Dedifferentiated amniotic fluid mesenchymal stem cell (primary cell): ENCODE data around the gene TUSC2.
"Not testable (repeated sequence)": the region's sequence is repeated elsewhere in the genome, so short reads cannot be mapped to it uniquely, and the experiment has no call there.

Source experiments
- DNase-seq: peaks from one replicate; pipeline ENCODE4 v3.0.0-alpha.2; 2016; ENCODE audit errors: extremely low spot score

Gene TUSC2

DNA sequence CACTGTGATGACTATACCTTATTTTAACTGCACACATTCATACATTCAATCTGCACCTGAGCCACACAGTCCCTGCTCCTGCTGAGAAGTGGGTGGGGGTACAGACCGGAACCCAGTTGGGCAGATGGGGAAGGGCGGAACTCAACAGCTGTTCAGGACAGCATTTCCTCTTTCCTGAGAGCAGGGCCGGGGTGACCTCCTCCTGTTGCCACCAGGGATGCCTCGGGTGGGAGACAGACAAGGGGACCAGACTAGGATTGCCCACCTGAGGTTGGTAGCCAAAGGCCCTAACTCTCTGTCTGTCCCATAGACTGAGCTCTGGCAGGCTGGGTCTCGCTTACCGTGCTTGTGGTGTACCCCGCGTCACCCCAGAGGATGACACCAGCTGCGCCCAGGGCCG is 9.4 kb downstream of the TUSC2 start:
- no peak for DNase-seq

DNA sequence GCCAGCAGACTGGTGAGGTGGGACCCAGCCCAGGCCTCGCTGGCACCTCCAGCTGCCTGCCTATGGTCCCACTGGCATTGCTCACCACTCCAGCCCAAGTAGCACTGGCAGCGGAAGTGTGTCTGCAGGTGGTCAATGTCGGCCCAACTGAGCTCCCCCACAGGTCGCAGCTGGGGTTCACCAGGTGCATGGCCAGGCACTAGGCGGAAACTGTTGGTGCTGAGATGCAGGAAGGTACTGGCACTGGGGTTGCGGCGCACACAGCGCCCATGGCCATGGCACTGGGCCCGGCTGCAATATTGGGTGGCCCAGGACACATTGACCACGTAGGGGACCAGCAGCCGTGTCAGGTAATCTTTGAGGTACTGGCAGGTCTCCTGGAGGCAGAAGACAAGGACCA is 9.9 kb downstream of the TUSC2 start:
- no peak for DNase-seq

DNA sequence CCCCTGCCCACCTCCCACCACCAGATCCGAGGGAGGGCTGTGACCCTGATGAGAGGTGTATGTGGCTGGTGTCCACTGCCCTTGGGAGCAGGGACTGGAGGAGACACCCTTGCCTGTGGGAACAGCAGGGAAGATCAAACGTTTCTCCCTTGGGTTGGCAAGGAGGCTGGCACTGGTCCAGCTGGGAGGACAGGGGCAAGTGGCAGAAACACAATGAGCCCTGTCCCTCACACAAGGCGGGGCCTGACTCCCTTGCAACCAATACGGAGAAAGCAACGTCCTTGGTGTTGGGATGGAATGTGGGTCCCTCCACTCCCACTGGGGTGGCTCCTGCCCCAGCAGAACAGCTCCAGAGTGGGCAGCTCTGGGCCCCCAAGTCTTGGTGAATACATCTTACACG is 10.7 kb downstream of the TUSC2 start:
- DNase-seq: no peak

DNA sequence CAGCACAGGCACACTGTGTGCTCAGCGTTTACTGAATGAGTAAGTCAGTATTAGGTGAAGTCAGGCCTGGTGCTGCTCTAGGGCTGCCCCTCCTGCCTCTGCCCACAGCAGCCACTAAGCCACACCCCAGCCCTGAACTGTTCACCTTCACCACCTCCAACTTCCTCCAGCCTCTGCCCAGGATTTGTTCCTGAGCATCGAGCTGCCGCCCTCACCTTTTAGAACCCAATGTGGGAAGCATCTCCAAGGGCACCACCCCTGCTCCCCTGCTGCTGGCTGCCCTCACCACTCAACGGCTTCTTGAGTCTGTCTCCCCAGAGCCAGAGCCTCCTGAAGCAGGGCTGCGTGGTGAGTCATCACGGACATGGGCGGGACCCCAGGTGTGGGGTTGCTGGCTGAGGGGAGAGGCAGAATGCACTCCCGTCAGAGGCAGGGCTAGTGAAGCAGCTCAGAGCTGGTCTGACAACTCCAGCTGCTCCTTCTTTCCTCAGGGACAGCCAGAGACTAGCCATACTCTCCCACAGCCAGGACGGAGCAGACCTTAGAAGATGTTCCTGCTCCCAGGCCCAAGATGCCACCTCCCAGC is 11.3 kb downstream of the TUSC2 start:
- no peak for DNase-seq

DNA sequence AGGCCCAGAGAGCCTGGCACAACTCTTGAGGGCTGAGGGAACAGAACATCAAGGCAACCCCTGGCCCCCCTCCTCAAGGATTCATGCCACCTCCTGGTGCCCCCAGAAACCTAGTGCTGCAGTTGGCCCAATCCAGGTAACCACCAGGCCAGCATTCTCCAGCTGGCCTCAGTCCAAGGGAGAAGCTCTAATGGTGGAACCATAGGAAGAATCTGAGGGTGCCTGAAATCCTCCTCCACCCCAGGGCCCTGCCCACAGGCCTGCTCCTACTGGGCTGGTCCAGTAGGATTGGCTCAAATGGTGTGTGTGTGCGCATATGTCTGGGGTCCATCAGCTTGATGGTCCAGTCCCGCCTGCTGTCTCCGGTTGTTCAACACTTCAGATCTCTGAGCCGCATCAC is 13.2 kb downstream of the TUSC2 start:
- no peak for DNase-seq

DNA sequence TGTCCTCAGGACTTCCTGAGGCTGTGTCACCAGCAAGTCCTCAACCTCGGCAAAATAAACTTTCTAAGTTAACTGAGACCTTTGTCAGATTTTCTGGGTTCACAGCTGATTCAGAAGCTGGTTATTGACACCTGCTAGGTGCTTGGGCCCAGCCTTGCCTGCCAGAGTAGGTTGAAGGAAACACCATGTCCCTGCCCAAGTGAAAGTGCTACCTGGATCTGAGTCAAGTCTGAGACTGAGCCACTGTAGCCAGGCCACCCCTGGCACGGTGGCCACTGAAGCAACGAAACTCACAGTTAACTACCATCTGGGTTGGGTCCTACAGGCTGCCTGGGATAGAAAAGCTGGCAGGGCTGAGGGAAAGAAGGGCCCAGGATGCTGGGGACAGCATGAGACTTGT is 13.7 kb downstream of the TUSC2 start:
- DNase-seq: no peak

DNA sequence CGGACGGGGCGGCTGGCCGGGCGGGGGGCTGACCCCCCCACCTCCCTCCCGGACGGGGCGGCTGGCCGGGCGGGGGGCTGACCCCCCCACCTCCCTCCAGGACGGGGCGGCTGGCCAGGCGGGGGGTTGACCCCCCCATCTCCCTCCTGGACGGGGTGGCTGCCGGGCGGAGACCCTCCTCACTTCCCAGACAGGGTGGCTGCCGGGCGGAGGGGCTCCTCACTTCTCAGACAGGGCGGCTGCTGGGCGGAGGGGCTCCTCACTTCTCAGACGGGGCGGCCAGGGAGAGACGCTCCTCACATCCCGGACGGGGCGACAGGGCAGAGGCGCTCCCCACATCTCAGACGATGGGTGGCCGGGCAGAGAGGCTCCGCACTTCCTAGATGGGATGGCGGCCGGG is 16.0 kb downstream of the TUSC2 start:
- not testable (repeated sequence) for DNase-seq

DNA sequence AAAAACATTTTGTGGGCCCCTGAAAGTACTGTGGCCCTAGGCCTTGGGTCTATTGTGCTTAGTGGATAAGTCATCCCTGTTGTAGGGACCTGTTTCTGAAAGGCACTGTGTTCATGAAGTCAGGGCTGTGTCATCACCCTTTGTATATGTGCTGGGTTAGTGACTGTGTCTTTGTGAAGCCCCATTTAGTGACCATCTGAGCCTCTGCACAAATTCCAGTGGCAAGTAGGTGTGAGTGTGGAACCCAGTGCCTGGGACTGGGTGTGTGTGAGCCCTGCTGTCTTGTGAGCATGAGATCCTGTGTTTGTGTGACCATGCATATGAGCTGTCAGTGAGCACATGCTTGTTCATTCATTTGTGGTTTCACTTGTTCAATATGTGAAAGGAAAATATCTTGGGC is 23.4 kb downstream of the TUSC2 start:
- DNase-seq: no peak

DNA sequence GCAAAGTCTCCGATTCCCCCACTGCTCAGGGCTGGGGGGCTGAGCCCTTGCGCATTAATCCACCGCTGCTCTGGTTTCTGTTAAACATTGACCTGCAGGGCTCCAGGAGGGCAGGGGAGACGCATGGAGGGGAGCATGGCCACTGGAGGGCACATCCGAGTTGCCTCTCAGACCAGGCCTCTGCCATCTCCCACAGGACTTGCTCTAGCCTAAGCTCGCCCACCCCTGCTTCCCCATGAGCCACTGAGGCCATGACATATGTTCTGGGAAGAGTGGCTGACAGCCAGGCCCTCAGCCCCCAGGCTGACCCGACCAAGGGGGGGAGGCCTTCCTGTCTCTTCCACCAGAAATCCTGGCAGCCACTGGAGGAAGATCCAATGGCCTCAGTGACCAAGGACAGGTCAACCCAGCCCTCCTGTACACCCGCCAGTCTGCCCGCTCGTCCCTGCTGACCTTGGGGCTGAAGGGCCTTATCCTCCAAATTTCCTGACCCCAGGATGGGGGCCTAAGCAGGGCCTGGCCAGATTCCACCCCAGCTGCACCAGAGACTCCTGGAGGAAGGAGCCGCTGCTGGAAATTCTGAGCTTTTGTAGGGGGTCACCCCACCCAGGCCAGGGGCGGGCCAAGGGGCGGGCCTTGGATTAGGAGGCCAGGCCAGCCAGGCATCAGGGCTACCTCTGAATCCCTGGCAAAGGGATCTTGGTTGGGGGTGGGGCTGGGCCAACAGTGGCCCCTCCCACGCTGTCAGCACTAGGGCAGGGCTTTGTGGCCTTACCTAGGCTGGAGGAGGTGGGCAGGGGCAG is 24.8 kb downstream of the TUSC2 start, which contains the start of gene HYAL1:
Gene HYAL1 (minus strand): TSS at position 562 of the 803 bp plus-strand sequence. CDS start 618 bp downstream, outside the sequence.
- DNase-seq: peak; percentile 8

DNA sequence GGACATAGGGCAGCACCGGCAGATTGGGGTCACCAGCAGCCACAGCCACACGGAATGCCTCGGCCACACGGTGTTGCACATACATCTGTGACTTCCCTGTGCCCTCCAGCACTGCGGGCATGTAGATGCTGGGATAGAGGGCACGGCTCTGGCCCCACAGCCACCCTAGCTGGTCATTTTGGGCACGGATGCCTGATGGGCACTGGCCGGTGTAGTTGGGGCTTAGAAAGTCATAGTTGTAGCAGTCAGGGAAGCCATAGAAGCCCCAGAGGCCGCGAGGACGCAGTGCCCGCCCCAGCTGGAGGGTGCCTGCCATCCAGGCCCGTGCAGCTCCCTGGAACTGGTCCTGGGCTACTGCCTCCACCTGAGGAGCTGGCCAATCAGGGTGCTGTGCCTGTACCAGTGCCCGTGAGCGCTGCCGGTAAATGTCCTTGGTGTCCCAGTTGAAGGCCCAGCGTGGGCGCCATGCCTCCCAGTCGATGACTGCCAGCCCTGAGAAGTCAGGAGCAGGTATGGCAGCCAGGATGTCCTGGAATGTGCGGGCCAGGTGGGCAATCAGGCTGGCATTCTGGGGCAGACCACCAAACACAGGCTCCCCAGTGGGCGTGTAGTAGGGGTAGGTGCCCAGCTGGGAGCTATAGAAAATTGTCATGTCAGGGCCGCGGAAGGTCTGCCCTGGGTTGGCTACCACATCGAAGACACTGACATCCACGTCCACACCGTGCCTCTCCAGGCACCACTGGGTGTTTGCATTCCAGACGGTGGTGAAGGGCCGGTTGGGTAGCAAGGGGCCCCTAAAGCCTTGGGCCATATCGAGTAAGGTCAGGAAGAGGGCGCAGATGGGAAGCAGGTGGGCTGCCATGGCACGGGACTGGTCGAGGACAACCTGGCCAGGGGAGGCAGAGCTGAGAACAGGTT is 25.7 kb downstream of the TUSC2 start:
- DNase-seq: peak; percentile 7

DNA sequence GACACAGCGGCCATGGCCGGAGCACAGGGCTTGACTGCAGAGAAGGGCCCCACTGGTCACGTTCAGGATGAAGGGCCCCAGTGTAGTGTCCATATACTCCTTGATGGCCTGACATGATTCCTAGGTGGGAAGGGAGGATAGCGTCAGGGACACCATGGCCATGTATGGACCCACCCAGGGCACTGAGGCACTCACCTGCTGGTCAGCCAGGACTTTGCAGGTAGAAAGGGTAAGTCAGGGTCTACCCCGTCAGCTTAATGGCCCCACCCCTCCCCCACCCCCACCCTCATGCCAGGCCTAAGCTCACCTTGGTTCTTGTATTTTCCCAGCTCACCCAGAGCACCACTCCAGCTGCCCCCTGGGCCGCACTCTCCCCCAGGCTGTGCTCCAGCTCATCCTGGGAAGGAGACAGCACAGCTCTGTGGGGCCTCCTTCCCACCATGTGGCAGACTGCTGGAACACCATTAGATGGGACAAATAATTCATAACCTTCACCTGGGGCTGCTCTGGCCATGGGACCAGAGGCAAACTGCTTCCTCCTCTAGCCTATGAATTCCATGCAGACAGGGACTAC is 27.3 kb downstream of the TUSC2 start:
- DNase-seq: peak; percentile 8

DNA sequence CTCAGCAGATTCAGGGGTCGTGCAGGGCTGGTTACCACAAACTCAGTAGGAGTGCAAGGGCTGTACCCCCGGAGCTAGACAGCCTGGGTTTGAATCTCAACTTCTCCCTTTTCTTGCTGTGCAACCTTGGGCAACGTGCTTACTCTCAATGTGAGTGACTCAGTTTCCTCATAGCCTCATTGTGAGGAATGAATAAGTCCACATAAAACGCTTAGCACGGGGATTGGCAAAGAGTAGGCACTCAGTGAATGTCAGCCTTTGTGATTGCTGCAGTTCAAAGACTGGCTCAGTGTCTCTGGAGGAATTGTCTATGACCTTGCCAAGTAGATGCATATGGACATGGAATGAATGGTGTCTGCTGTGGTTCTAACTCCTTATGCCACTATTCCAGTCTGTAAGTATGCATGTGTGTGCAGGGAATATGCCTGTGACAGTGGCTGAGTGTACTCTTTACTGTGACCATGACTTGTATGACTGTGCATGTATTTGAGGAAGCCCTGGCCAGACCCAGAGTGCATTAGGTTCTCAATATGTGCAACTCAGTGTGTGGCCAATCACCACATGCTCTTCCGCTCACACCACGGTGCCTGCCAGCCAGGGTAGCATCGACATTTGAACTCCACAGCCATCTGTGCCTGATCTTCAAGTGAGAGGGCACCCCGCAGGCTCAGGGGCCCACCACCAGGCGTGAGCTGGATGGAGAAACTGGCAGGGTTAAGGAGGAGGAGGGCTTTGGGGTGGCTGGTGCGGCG is 27.9 kb downstream of the TUSC2 start:
- DNase-seq: peak; percentile 40

DNA sequence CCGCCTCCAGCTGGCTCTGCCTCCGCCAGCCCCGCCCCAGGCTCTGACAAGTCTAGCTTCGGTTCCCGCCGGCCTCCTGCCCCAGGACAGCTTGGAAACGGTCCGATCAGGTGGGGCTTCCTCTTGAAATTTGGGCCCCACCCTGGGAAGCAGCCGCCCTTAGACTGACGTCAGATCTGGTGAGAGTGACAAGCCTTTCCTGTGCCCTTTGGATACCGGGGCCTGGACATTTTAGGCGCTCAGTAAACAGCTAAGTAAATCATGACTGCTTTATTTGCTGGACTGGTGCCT is 28.4 kb downstream of the TUSC2 start:
- DNase-seq: no peak

DNA sequence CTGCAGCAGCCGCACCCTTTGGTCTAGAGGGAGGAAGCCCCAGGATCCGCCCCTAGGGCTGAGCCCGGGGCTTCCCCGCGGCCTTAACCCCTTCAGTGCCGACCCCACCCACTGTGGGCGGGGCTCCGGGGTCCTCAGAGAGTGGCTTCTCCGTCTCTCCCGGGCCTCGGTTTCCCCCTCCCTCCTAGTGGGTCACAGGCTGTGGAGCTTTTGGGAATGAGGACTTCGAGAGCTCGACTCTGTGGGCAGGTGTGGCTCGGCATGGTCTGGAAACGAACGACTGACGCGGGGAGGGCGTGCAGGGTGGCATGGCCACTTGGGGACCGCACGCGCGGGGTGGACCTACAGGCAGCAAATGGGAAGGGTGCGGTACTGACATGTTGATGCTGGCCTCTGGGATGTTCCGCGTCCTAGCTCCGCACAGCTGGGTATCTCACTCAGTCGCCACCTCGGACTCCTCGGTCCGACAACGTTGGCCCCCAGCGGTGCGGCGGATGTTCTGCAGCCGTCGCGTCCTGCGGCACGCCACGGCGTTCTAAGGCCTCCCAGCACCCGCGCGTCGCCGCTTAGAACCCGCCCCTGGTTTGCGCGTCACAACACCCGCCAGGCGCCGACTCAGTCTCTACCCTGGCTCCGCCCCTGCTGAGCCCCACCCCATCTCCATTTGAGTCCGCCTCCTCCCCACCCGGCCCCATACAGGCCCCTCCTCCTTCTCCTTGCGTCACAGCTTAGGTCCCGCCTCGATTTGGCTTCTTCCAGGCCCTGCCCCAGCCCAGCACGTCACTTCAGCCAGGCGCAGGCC is 29.0 kb downstream of the TUSC2 start, which contains the start of the genes HYAL3 and NAA80:
Gene HYAL3 (minus strand): TSS at position 570 of the 802 bp plus-strand sequence. CDS start 3,803 bp downstream, outside the sequence.
Gene NAA80 (minus strand): TSS at position 570 of the 802 bp plus-strand sequence. CDS start 1,942 bp downstream, outside the sequence.
- DNase-seq: peak; percentile 99

DNA sequence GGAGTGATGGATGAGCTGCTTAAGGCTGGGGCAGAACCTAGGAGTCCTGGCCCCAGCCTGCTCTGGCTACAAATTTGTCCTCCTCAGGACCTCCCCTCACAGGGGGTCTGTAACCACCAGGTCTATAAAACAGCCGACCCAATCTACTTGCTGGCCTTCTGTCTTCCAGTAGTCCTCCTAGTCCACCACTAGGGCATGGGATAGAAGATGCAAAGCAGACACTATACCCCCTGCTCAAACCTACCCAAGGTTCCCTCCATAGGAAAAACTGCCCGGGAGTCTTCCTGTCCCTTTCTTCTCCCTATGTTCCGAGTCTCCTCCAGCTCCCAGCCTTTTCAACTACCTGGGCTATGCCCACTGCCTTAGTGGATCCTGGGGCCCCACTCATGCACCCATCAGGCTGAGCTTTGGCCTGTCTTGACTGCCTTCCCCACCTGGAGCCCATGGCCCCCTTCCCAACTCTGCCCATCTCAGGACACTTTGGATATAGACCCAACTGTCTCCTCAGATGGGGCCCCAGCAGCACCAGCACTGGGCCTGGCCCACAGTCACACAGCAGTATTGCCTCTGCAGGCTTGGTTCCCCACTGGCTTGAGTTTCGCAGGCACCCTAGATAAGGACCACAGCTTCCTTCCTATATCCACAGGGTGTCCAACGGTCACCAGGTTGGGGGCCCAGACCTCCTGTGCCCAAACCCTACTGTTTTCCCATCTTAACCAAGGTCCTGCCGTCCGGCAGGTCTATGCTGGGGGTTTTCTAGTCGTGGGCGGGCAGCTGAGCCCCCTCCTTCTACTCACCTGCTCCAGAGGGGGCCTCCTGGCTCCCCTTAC is 29.9 kb downstream of the TUSC2 start:
- DNase-seq: peak; percentile 11

DNA sequence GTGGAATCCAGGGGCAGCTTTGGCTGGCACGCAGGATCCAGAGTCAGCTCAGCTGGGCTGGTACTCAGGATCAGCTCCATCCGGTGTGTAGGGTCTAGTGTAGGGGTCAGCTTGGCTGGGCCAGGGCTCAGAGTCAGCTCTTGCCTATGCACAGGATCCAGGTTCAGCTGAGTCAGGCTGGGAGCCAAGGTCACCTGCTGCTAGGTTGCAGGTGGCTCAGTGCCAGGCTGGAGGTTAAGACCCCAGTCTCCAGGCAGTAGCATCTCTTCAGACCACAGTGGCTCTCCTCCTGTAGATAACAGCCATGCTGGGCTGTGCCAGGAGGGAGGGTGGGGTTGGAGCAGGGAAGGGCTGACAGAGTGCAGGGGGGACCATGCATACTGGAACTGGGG is 30.6 kb downstream of the TUSC2 start:
- no peak for DNase-seq

DNA sequence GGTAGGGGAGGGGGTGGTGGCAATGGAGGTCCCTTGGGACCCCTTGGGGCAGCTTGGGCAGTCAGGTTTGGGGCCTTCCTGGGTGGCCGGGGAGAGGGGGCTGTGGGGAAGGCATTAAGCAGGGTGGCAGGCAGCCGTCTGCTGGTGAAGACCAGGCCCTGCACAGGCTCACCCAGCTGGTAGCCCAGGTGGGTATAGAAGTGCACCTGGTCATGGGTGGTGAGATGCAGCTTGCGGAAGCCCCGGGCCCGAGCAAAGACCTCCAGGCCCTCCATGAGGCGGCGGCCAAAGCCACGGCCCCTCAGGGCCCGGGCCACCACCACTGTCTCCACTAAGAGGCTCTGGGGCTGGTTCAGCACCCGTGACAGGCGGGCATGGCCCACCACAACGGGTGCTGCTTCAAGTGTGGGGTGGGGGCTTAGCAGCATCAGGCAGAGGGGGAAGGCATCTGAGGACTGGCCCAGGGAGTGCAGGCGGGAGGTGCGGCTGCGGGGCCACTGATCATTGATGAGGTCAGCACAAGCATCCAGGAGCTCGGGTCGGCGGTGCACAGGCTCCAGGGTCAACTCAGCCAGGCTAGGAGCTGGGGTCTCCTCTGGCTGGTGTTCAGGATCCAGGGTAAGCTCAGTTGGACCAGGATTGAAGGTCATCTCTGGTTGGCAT is 31.2 kb downstream of the TUSC2 start:
- DNase-seq: no peak

DNA sequence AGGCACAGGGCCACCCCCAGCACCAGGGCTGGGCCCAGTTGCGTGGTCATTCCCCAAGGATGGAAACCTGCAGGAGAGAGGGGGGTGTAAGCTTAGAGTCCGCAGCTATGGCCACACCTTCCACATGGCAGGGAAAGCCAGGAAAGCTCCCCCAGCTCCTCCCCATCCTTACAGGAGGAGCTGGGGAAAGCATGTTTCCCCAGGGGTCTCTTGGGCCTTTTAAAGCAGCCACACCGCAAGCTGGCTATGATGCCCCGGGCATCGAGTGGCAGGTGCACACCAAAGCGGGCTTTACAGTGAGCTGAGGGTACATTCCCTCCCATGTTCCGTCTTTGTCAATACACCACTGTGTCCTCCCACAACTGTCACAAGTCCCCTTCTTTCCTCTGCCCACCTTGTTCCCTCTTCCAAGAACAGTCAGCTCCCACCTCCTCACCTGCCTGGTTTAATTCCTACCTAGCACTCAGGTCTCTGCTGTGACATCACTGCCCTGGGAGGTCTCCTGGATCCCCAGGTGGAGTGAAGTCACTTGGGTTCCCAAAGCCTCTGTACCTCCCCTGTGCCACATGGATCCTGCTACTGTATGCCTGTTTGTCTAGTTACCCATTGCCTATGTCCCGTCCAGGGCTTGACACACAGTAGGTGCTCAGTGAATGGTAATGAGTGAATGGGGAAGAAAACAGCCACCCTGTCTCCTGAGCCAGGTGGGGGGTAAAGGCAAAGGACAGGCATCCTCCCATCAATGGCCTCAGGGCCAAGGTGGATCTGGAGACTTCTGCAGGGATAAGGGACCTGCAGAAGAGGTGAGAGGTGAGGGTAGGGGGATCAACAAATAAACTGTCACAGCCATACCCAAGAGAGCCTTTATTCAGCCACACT is 32.2 kb downstream of the TUSC2 start:
- no peak for DNase-seq
